ENCODE results near the gene ZNF549. TPM values are rescaled to one million over a fixed set of nuclear protein-coding genes. Genes with fewer than 3 reads are reported as not detected.

The ZNF549 gene
- total RNA-seq, 2 experiments from 2014 or later = 3.7 to 4.6 TPM

Other genes with a start within 250 kb of the ZNF549 start
- gene ZNF460, start 246.9 kb upstream of the ZNF549 start, total RNA-seq = 10 to 100 TPM; 52.4 to 59.8 TPM
- gene ZNF543, start 206.9 kb upstream of the ZNF549 start, total RNA-seq = 1 to 10 TPM; 5.8 to 6.2 TPM
- gene ZNF304, start 176.1 kb upstream of the ZNF549 start, total RNA-seq = 1 to 10 TPM; 6.2 TPM
- gene TRAPPC2B, start 163.8 kb upstream of the ZNF549 start, total RNA-seq = 1 to 10 TPM; 3.2 to 6.1 TPM
- 1 to 10 TPM; 1.5 to 1.7 TPM for gene ZNF547, start 163.8 kb upstream of the ZNF549 start, total RNA-seq
- 10 to 100 TPM; 15.1 to 20.3 TPM for gene ZNF548, start 137.5 kb upstream of the ZNF549 start, total RNA-seq
- gene ZNF17, start 116.2 kb upstream of the ZNF549 start, total RNA-seq = 1 to 10 TPM; 6.4 to 8.3 TPM
- 10 to 100 TPM; 10.6 to 17.9 TPM for gene ZNF749, start 92.0 kb upstream of the ZNF549 start, total RNA-seq
- under 1 TPM; 0.09 to 0.16 TPM for gene VN1R1, start 70.2 kb upstream of the ZNF549 start, total RNA-seq
- 1 to 10 TPM; 6.5 to 7.5 TPM for gene ZNF772, start 49.8 kb upstream of the ZNF549 start, total RNA-seq
- 1 to 10 TPM; 6.3 to 6.6 TPM for gene ZNF419, start 39.6 kb upstream of the ZNF549 start, total RNA-seq
- gene ZNF773, start 27.4 kb upstream of the ZNF549 start, total RNA-seq = 1 to 10 TPM; 5.9 to 6.5 TPM
- 10 to 100 TPM; 11.8 to 11.9 TPM for gene ZNF550, start 32.5 kb downstream of the ZNF549 start, total RNA-seq
- gene ZNF416, start 51.6 kb downstream of the ZNF549 start, total RNA-seq = 1 to 10 TPM; 3.3 to 3.7 TPM
- 1 to 10 TPM; 4.6 to 5.3 TPM for gene ZIK1, start 56.8 kb downstream of the ZNF549 start, total RNA-seq
- 1 to 10 TPM; 7.1 to 7.2 TPM for gene ZNF530, start 72.5 kb downstream of the ZNF549 start, total RNA-seq
- gene ZNF134, start 86.9 kb downstream of the ZNF549 start, total RNA-seq = 1 to 10 TPM; 7.6 to 9.7 TPM
- gene ZNF211, start 105.8 kb downstream of the ZNF549 start, total RNA-seq = 1 to 10 TPM; 8.9 to 9.5 TPM
- not detected for gene ZSCAN4, start 141.6 kb downstream of the ZNF549 start, total RNA-seq
- 10 to 100 TPM in 1 of 2 experiments, 1 to 10 TPM in 1; 9.8 to 13.0 TPM for gene ZNF551, start 154.6 kb downstream of the ZNF549 start, total RNA-seq
- gene ZNF154, start 181.8 kb downstream of the ZNF549 start, total RNA-seq = 1 to 10 TPM; 4.4 to 5.0 TPM
- gene ZNF671, start 200.3 kb downstream of the ZNF549 start, total RNA-seq = 1 to 10 TPM; 7.5 to 8.8 TPM
- gene ZNF776, start 219.5 kb downstream of the ZNF549 start, total RNA-seq = 10 to 100 TPM in 1 of 2 experiments, 1 to 10 TPM in 1; 8.9 to 14.7 TPM
- 10 to 100 TPM; 20.3 to 20.5 TPM for gene ZNF586, start 242.3 kb downstream of the ZNF549 start, total RNA-seq

All from activated CD4-positive, alpha-beta T cell treated with anti-CD3 and anti-CD28 coated beads for 36 hours (primary cell).